ENCODE data around the gene PCNT. TPM values are rescaled to one million over a fixed set of nuclear protein-coding genes. Genes with fewer than 3 reads are reported as not detected.
A peak's percentile ranks its signal among the peaks of the same experiment; 100 is the strongest.

The PCNT gene
- total RNA-seq, 1 experiment from 2014 or later = 41.0 TPM

GRCh38 chr21:46312949-46313348, 11.0 kb upstream of the PCNT start (continued):
- TF ChIP-seq, protein P1, sequence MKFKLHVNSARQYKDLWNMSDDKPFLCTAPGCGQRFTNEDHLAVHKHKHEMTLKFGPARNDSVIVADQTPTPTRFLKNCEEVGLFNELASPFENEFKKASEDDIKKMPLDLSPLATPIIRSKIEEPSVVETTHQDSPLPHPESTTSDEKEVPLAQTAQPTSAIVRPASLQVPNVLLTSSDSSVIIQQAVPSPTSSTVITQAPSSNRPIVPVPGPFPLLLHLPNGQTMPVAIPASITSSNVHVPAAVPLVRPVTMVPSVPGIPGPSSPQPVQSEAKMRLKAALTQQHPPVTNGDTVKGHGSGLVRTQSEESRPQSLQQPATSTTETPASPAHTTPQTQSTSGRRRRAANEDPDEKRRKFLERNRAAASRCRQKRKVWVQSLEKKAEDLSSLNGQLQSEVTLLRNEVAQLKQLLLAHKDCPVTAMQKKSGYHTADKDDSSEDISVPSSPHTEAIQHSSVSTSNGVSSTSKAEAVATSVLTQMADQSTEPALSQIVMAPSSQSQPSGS (CRISPR knock-in tag; IDR thresholded peaks at IDR 0.05; ENCODE audit: borderline replicate concordance, low read depth) = no peak

DNA sequence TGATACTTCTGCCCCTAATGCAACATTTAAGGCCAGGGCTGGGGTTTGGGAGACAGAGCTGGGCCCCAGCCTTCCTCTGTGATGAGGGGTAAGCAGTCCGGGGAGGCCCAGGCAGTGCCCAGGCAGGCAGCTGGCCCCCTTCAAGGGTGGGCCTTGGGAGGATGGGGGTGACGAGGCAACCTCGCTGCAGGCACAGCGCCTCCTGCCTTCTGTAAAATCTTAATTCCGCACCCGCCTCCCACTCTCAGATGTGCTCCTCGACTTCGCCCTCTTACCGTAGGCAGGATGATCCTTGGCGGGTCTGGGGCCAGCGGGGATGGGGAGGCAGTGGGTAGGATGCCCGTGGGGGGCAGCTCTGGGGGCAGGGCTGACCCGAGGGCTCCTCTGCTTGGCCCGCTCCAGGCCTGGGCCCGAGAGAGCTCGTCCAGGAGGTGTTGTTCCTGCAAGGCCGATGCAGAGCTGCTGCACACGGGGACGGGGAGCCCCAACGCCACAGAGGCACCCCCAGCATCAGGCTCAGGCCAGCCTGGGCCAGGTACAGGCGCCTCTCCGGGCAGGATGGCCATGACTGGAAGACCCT, 9.4 kb upstream of the PCNT start:
- Mint-ChIP-seq H3K36me3 (peaks cover 17% of the 10 kb centered on the region), H3K4me1 (peaks cover 13% of the 10 kb centered on the region), H3K4me3 (no peak overlapping the region), H3K9me3 (peaks cover 3% of the 10 kb centered on the region; the same call in 1 of the 2 replicates), H3K27me3 (ENCODE audit: low read depth) (no peaks in the 10 kb centered on the region), H3K27ac (no peak overlapping the region)
- no peak for TF ChIP-seq CBFB (CRISPR knock-in tag; IDR thresholded peaks at IDR 0.05; ENCODE audit: low read depth)
- TF ChIP-seq FOXP4 (CRISPR knock-in tag; IDR thresholded peaks at IDR 0.05) = no peak
- TF ChIP-seq FOXK1 (CRISPR knock-in tag; IDR thresholded peaks at IDR 0.05) = no peak
- TF ChIP-seq CDX4 (CRISPR knock-in tag; IDR thresholded peaks at IDR 0.05; ENCODE audit: borderline replicate concordance) = no peak
- no peak for TF ChIP-seq SMAD4 (CRISPR knock-in tag; IDR thresholded peaks at IDR 0.05)
- no peak for TF ChIP-seq KAT7 (CRISPR knock-in tag; IDR thresholded peaks at IDR 0.05; ENCODE audit: borderline replicate concordance)
- no peak for TF ChIP-seq ZNF671 (CRISPR knock-in tag; IDR thresholded peaks at IDR 0.05)
- TF ChIP-seq, protein P2, sequence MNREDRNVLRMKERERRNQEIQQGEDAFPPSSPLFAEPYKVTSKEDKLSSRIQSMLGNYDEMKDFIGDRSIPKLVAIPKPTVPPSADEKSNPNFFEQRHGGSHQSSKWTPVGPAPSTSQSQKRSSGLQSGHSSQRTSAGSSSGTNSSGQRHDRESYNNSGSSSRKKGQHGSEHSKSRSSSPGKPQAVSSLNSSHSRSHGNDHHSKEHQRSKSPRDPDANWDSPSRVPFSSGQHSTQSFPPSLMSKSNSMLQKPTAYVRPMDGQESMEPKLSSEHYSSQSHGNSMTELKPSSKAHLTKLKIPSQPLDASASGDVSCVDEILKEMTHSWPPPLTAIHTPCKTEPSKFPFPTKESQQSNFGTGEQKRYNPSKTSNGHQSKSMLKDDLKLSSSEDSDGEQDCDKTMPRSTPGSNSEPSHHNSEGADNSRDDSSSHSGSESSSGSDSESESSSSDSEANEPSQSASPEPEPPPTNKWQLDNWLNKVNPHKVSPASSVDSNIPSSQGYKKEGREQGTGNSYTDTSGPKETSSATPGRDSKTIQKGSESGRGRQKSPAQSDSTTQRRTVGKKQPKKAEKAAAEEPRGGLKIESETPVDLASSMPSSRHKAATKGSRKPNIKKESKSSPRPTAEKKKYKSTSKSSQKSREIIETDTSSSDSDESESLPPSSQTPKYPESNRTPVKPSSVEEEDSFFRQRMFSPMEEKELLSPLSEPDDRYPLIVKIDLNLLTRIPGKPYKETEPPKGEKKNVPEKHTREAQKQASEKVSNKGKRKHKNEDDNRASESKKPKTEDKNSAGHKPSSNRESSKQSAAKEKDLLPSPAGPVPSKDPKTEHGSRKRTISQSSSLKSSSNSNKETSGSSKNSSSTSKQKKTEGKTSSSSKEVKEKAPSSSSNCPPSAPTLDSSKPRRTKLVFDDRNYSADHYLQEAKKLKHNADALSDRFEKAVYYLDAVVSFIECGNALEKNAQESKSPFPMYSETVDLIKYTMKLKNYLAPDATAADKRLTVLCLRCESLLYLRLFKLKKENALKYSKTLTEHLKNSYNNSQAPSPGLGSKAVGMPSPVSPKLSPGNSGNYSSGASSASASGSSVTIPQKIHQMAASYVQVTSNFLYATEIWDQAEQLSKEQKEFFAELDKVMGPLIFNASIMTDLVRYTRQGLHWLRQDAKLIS (CRISPR knock-in tag; IDR thresholded peaks at IDR 0.05; ENCODE audit: borderline replicate concordance) = no peak
- TF ChIP-seq ZNF138 (CRISPR knock-in tag; conservative IDR thresholded peaks at IDR 0.05) = no peak
- TF ChIP-seq, protein P1 (CRISPR knock-in tag; IDR thresholded peaks at IDR 0.05; ENCODE audit: borderline replicate concordance, low read depth) = no peak
- no peak for TF ChIP-seq ZNF317 (CRISPR knock-in tag; IDR thresholded peaks at IDR 0.05; ENCODE audit: borderline replicate concordance, low read depth)
- no peak for TF ChIP-seq ATF3 (CRISPR knock-in tag; conservative IDR thresholded peaks at IDR 0.05)
- no peak for TF ChIP-seq ZNF416 (CRISPR knock-in tag; IDR thresholded peaks at IDR 0.05)
- TF ChIP-seq SMAD3 (CRISPR knock-in tag; IDR thresholded peaks at IDR 0.05; ENCODE audit: borderline replicate concordance) = no peak
- ATAC-seq (peak; percentile 31), DNase-seq (ENCODE audit: low spot score) (no peak)
- POLR2A ChIA-PET = interaction anchor here (0.8 kb wide), 1 partner anchor 8 kb away, joined by 3 read pairs; no protein-coding TSS in a partner anchor
- CTCF ChIA-PET = interaction anchor here (0.6 to 1.4 kb wide), 6 partner anchors 11 to 343 kb away, joined by 3 to 5 read pairs (median 3); no protein-coding TSS in a partner anchor
